Ascending aorta (tissue), 2 donors: Measurements from ENCODE around the gene HES1. TPM values are rescaled to one million over a fixed set of nuclear protein-coding genes. Genes with fewer than 3 reads are reported as not detected.

Source experiments
- DNase-seq, 2 donors: peaks; one replicate each; pipeline ENCODE4 v3.0.0-alpha.2; 2019; ENCODE audit warnings: low spot score in 2 of 2
- H3K27ac ChIP-seq, 2 donors: fragments of 200-600 bp; sonication (generic); one replicate each; pipeline ENCODE4 v1.5.1; 2016 to 2017; ENCODE audit warnings: mild to moderate bottlenecking in 1 of 2
- H3K27me3 ChIP-seq: fragments of 200-600 bp; sonication (generic); one replicate; pipeline ENCODE4 v1.5.1; 2017
- H3K36me3 ChIP-seq, 2 donors: fragments of 200-600 bp; sonication (generic); one replicate each; pipeline ENCODE4 v1.5.1; 2016
- H3K4me1 ChIP-seq, 2 donors: fragments of 200-600 bp; sonication (generic); one replicate each; pipeline ENCODE4 v1.5.1; 2016 to 2017; ENCODE audit warnings: mild to moderate bottlenecking in 1 of 2
- H3K4me3 ChIP-seq, 2 donors: fragments of 200-600 bp; sonication (generic); one replicate each; pipeline ENCODE4 v1.5.1; 2016 to 2017; ENCODE audit warnings: mild to moderate bottlenecking in 1 of 2
- H3K9me3 ChIP-seq, 2 donors: fragments of 200-600 bp; sonication (generic); one replicate each; pipeline ENCODE4 v1.5.1; 2016
- intact Hi-C: fragments of 100-400 bp; cut with DNase I; formaldehyde crosslinking; loops from one replicate; pipeline ENCODE4 v1.15.1; 2023
- total RNA-seq: library from RNA; depleted of rRNA; stranded (reverse); fragments of >200 nt; gene quantifications from one replicate; pipeline ENCODE4 v1.1.0, GENCODE V29; 2016
- TF ChIP-seq, protein P1 (sequence below), 3 experiments: fragments of 200-600 bp in 2 of 3; fragments of 450-650 bp in 1 of 3; sonication (generic) in 2 of 3; IDR thresholded peaks; one replicate each; pipeline ENCODE4 v1.5.1; 2016 to 2019; ENCODE audit warnings: antibody characterized with exemption in 3 of 3, mild to moderate bottlenecking in 1 of 3, moderate library complexity in 1 of 3

HES1 gene
- total RNA-seq, 1 donor from 2014 or later: 22.6 TPM

DNA sequence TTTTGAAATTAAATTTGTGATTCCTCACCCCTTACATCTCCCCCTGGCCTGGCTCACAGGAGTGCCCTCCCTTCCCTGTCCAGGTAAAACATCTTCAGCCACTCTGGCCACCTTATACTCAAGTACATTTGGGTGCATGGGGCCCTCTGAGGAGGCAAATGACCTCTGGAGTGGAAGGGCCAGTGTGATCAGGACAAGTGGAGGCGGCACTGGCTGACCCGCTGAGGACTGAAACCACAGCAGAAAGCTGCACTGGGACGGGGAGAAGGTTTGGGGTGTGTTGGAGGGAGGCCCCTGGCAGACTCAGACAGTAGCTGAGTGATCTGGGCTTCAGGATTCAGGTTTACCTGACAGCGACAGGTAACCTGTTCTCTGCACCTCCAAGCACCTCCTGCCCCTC, 24.2 kb downstream of the HES1 start:
- intact Hi-C loops: no loop called here
- Histone ChIP-seq H3K27ac (no peak overlapping the region), H3K9me3 (no peaks in the 10 kb centered on the region), H3K36me3 (no peaks in the 10 kb centered on the region), H3K4me3 (no peak overlapping the region), H3K27me3 (no peaks in the 10 kb centered on the region), H3K4me1 (no peaks in the 10 kb centered on the region)
- DNase-seq: no peak
- TF ChIP-seq, protein P1, sequence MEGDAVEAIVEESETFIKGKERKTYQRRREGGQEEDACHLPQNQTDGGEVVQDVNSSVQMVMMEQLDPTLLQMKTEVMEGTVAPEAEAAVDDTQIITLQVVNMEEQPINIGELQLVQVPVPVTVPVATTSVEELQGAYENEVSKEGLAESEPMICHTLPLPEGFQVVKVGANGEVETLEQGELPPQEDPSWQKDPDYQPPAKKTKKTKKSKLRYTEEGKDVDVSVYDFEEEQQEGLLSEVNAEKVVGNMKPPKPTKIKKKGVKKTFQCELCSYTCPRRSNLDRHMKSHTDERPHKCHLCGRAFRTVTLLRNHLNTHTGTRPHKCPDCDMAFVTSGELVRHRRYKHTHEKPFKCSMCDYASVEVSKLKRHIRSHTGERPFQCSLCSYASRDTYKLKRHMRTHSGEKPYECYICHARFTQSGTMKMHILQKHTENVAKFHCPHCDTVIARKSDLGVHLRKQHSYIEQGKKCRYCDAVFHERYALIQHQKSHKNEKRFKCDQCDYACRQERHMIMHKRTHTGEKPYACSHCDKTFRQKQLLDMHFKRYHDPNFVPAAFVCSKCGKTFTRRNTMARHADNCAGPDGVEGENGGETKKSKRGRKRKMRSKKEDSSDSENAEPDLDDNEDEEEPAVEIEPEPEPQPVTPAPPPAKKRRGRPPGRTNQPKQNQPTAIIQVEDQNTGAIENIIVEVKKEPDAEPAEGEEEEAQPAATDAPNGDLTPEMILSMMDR (IDR thresholded peaks at IDR 0.05): no peak

DNA sequence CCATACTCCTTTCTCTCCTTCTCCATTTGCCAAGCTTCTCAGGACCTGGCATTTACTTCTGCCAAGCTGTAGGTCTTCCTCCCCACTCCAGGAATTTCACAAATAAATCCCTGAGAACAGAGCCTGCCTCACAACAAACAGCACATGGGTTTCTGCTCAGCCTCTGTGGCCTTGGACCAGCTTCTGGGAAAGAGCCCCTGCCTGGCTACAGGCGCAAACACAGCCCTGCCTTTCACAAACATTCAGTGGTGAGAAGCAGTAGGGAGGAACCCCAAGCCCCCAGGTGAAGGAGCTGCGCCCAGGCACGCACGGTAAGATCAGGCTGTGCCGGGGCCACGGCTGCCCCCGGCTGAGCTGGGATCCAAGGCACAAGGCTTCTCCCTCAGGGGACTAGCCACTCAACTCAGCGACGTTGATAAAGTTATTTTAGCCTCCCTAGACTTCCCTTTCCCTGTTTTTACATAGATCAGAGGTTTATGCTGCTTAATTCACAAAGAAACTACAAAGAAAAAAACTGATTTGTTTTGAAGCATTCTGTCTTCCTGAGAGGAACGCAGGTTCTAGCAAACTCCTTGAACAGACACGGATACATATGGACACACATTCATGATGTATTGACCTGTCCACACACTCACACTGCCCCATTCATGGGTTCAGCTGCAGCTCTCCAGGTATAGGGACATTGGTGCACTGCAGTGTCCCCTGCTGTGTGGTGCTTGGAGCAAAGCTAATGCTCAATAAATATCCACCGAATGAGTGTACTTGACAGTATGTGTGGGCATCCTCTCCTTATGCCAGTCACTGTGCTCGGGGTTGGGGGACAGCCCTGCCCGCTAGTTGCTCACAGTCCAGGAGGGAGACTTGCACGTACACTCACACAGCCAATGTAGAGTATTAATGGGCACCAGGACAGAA, 25.4 kb downstream of the HES1 start:
- Histone ChIP-seq H3K36me3 (no peaks in the 10 kb centered on the region), H3K27me3 (no peaks in the 10 kb centered on the region), H3K9me3 (no peaks in the 10 kb centered on the region), H3K4me1 (no peaks in the 10 kb centered on the region), H3K27ac (no peak overlapping the region), H3K4me3 (no peak overlapping the region)
- TF ChIP-seq, protein P1 (IDR thresholded peaks at IDR 0.05): no peak
- no peak for DNase-seq
- intact Hi-C loops: no loop called here

DNA sequence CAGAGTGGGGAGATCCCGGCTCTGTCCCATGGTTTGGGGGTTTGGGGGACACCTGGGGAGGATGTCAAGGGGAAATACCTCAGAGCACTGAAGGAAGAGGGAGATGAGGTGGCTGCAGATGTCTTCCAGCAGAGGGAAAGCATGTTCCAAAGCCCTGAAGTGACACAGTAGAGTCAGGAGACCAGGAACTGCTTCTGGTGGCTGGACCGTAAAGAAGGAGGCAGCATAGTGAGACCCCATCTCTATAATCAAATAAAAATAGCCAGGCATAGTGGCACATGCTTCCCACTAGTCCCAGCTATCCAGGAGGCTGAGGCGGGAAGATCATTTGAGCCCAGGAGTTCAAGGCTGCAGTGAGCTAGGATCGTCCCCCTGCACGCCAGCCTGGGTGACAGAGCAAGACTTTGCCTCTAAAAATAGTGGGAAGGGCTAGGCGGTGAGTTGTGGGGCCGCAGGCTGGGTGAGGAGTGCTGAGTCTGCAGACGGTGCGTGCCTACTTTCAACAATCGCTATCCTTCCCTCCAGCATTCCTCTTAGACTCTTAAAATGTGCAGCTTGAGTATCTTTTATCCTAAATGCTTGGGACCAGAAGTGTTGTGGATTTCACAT, 26.2 kb downstream of the HES1 start:
- TF ChIP-seq, protein P1 (IDR thresholded peaks at IDR 0.05): no peak
- H3K27me3 ChIP-seq: no peaks in the 10 kb centered on the region
- H3K4me1 ChIP-seq: no peaks in the 10 kb centered on the region
- DNase-seq: no peak
- H3K4me3 ChIP-seq: no peak overlapping the region
- H3K36me3 ChIP-seq: no peaks in the 10 kb centered on the region
- intact Hi-C loops: no loop called here
- no peaks in the 10 kb centered on the region for H3K9me3 ChIP-seq
- no peak overlapping the region for H3K27ac ChIP-seq

DNA sequence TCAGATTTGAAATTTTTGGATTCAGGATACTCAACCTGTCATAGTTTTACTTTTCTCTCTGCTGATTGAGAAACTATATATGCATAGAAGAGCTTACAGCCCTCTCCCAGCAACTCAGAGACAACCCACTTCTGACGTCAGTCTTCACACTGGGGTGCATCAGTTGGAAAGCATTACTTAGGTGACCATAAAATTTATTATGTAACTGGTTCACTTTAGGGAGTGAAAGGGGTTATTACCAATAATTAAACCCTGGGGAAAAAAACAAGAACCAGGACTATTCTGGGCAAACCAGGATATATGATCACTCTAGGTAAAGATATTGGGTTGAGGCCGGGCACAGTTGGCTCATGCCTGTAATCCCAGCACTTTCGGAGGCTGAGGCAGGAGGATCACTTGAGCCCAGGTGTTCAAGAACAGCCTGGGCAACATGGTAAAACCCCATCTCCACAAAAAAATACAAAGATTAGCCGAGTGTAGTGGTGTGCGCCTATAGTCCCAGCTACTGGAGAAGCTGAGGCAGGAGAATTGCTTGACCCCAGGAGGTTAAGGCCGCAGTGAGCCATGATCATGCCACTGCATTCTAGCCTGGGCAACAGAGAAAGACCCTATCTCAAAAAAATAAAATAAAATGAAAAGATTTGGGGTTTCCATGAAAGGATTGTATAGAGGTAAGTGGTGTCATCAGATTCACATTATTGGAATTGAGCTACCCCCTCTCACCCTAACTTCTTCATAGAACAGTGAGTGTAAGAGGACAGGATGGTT, 27.1 kb downstream of the HES1 start:
- TF ChIP-seq, protein P1 (IDR thresholded peaks at IDR 0.05): no peak
- Histone ChIP-seq H3K27ac (no peak overlapping the region), H3K4me1 (no peaks in the 10 kb centered on the region), H3K9me3 (no peaks in the 10 kb centered on the region), H3K4me3 (no peak overlapping the region), H3K27me3 (no peaks in the 10 kb centered on the region), H3K36me3 (no peaks in the 10 kb centered on the region)
- intact Hi-C loops: no loop called here
- DNase-seq: no peak

DNA sequence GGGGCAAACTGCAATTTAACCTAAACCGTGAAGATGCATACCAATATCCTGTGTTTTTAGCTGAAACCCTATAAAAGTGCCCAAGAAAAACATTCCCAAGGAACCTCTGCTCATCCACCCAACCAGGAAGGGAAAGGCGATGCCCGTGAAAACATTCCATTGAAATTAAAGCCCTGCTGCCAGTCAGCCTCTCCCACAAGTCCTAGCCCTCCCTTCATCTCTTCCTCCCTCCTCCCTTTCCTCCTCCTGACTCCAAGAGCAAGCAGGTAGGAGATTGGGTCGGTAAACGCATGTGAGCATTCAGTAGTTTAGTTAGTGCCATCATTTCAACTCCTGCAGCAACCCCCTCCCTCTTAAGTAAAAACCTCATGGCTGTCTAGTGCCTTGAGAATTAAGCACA, 27.7 kb downstream of the HES1 start:
- H3K27me3 ChIP-seq: no peaks in the 10 kb centered on the region
- H3K4me3 ChIP-seq: no peak overlapping the region
- H3K27ac ChIP-seq: no peak overlapping the region
- H3K4me1 ChIP-seq: no peaks in the 10 kb centered on the region
- intact Hi-C loops: no loop called here
- no peak for DNase-seq
- no peaks in the 10 kb centered on the region for H3K36me3 ChIP-seq
- no peaks in the 10 kb centered on the region for H3K9me3 ChIP-seq
- TF ChIP-seq, protein P1 (IDR thresholded peaks at IDR 0.05): no peak
